Karpas-422 (cell line): ENCODE results near the gene TUNAR. TPM values are rescaled to one million over a fixed set of nuclear protein-coding genes. Genes with fewer than 3 reads are reported as not detected.

ENCODE experiments used
- DNase-seq: peaks from one replicate; pipeline ENCODE4 v3.0.0-alpha.2; 2015
- H2AFZ ChIP-seq: fragments of 200-600 bp; sonication (generic); 2 replicates; pipeline ENCODE4 v1.6.1; 2014; ENCODE audit warnings: antibody characterized with exemption, low read length, mixed read lengths
- H3K27ac ChIP-seq: fragments of 200-600 bp; sonication (generic); 2 replicates; pipeline ENCODE4 v1.5.1; 2014; ENCODE audit warnings: mild to moderate bottlenecking, low read length, moderate library complexity
- H3K27me3 ChIP-seq: fragments of 200-600 bp; sonication (generic); 2 replicates; pipeline ENCODE4 v1.6.1; 2014; ENCODE audit warnings: low read length, mixed read lengths
- H3K36me3 ChIP-seq: fragments of 200-600 bp; sonication (generic); 2 replicates; pipeline ENCODE4 v1.6.1; 2014; ENCODE audit warnings: low read length, mixed read lengths; ENCODE audit not compliant: insufficient read depth
- H3K4me1 ChIP-seq: fragments of 200-600 bp; sonication (generic); 2 replicates; pipeline ENCODE4 v1.6.1; 2014; ENCODE audit warnings: mild to moderate bottlenecking, low read length, mixed read lengths
- H3K4me2 ChIP-seq: fragments of 200-600 bp; sonication (generic); 2 replicates; pipeline ENCODE4 v1.6.1; 2014; ENCODE audit warnings: low read length, low read depth, mild to moderate bottlenecking; ENCODE audit not compliant: poor library complexity, severe bottlenecking
- H3K4me3 ChIP-seq: fragments of 200-600 bp; sonication (generic); 2 replicates; pipeline ENCODE4 v1.5.1; 2014; ENCODE audit warnings: mild to moderate bottlenecking, antibody characterized with exemption, low read length, mixed read lengths
- H3K79me2 ChIP-seq: fragments of 200-600 bp; sonication (generic); 2 replicates; pipeline ENCODE4 v1.6.1; 2014; ENCODE audit warnings: mild to moderate bottlenecking, low read length, mixed read lengths
- H3K9ac ChIP-seq: fragments of 200-600 bp; sonication (generic); 2 replicates; pipeline ENCODE4 v1.6.0; 2014; ENCODE audit warnings: low read length
- H3K9me2 ChIP-seq: fragments of 200-600 bp; sonication (generic), shearing (Covaris generic); replicated peaks from 2 replicates; pipeline ENCODE4 v1.6.0; 2014; ENCODE audit warnings: mild to moderate bottlenecking, low read length, moderate library complexity; ENCODE audit not compliant: insufficient read depth
- H3K9me3 ChIP-seq: fragments of 300-700, 200-600 bp; sonication (generic); 2 replicates; pipeline ENCODE4 v1.6.1; 2014; ENCODE audit warnings: low read length, mixed read lengths
- H4K20me1 ChIP-seq: fragments of 200-600 bp; sonication (generic); 2 replicates; pipeline ENCODE4 v1.6.1; 2014; ENCODE audit warnings: mild to moderate bottlenecking, antibody characterized with exemption, low read length, low read depth; ENCODE audit not compliant: insufficient read depth
- total RNA-seq: library from RNA; depleted of rRNA; stranded (reverse); fragments of >200 nt; shearing (Covaris generic); gene quantifications from 2 replicates; pipeline ENCODE4 v1.2.3, GENCODE V29; 2014; ENCODE audit warnings: low replicate concordance

Gene TUNAR
- total RNA-seq, 1 experiment from 2014 or later, result not detected

GRCh38 chr14:95857275-95857674, 19.4 kb upstream of the TUNAR start:
- H3K4me3 ChIP-seq, result no peak overlapping the region
- H3K79me2 ChIP-seq, result no peaks in the 10 kb centered on the region
- no peaks in the 10 kb centered on the region for H3K27me3 ChIP-seq
- H3K4me1 ChIP-seq, result no peaks in the 10 kb centered on the region
- no peaks in the 10 kb centered on the region for H3K36me3 ChIP-seq
- no peak overlapping the region for H3K4me2 ChIP-seq
- no peak overlapping the region for H3K9ac ChIP-seq
- H3K9me2 ChIP-seq, result no peaks in the 10 kb centered on the region
- no peak overlapping the region for H2AFZ ChIP-seq
- H3K27ac ChIP-seq, result no peak overlapping the region
- H4K20me1 ChIP-seq, result no peaks in the 10 kb centered on the region
- H3K9me3 ChIP-seq, result no peaks in the 10 kb centered on the region
- DNase-seq, result no peak

GRCh38 chr14:95858893-95859292, 17.7 kb upstream of the TUNAR start:
- Histone ChIP-seq H3K4me3 (no peak overlapping the region), H3K9ac (no peak overlapping the region), H4K20me1 (no peaks in the 10 kb centered on the region), H3K9me2 (no peaks in the 10 kb centered on the region), H3K27ac (no peak overlapping the region), H3K4me1 (no peaks in the 10 kb centered on the region), H3K4me2 (no peak overlapping the region), H3K79me2 (no peaks in the 10 kb centered on the region), H2AFZ (no peak overlapping the region), H3K36me3 (no peaks in the 10 kb centered on the region), H3K9me3 (no peaks in the 10 kb centered on the region), H3K27me3 (no peaks in the 10 kb centered on the region)
- no peak for DNase-seq

DNA sequence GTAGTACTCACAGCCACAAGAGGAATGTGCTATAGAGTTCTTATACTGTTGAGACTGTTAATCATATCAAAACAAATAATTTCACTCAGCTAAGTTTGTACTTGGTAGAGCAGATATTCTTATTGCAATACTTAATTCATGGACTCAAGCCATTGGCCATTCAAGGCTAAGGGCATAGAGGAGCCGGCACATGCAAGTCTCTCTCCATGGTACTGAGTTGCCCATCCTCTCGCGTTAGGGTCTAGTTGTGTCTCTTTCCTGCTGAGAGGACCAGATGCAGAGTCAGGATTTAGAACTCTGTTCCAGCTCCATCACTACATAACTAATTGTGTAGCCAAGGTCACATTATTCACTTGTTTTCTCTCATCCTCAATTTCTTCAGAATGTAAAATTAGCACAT, 14.4 kb upstream of the TUNAR start:
- no peak overlapping the region for H3K4me2 ChIP-seq
- H3K27me3 ChIP-seq, result no peaks in the 10 kb centered on the region
- no peaks in the 10 kb centered on the region for H3K79me2 ChIP-seq
- H4K20me1 ChIP-seq, result no peaks in the 10 kb centered on the region
- H3K9me3 ChIP-seq, result no peaks in the 10 kb centered on the region
- H3K9ac ChIP-seq, result no peak overlapping the region
- H2AFZ ChIP-seq, result no peak overlapping the region
- H3K36me3 ChIP-seq, result no peaks in the 10 kb centered on the region
- DNase-seq, result no peak
- no peak overlapping the region for H3K27ac ChIP-seq
- no peaks in the 10 kb centered on the region for H3K4me1 ChIP-seq
- no peak overlapping the region for H3K4me3 ChIP-seq
- no peaks in the 10 kb centered on the region for H3K9me2 ChIP-seq

DNA sequence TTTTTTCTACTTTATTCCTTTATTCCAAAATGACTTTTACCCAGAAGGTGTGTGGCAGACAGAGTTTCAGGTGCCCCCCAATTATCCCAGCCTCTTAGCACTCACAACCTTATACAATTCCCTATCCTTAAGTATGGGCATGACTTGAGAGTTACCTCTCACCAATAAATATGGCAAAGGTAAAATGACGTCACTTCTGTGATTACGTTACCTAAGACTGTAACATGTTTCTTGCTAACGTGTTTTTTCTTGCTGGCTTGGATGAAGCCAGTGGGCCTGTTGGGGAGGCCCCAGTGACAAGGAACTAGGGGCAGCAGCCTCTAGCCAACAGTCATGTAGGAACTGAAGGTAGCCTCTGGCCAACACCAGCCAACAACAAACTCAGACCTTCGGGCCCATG, 13.3 kb upstream of the TUNAR start:
- no peaks in the 10 kb centered on the region for H3K27me3 ChIP-seq
- H2AFZ ChIP-seq, result no peak overlapping the region
- H3K9me3 ChIP-seq, result no peaks in the 10 kb centered on the region
- no peaks in the 10 kb centered on the region for H3K79me2 ChIP-seq
- H3K36me3 ChIP-seq, result no peaks in the 10 kb centered on the region
- H3K4me1 ChIP-seq, result no peaks in the 10 kb centered on the region
- no peak for DNase-seq
- H3K9ac ChIP-seq, result no peak overlapping the region
- H3K9me2 ChIP-seq, result no peaks in the 10 kb centered on the region
- no peak overlapping the region for H3K4me2 ChIP-seq
- no peaks in the 10 kb centered on the region for H4K20me1 ChIP-seq
- H3K27ac ChIP-seq, result no peak overlapping the region
- H3K4me3 ChIP-seq, result no peak overlapping the region

- H3K27ac ChIP-seq, result no peak overlapping the region
- H3K27me3 ChIP-seq, result no peaks in the 10 kb centered on the region
- DNase-seq, result no peak
- H3K4me3 ChIP-seq, result no peak overlapping the region
- no peak overlapping the region for H2AFZ ChIP-seq
- H3K9ac ChIP-seq, result no peak overlapping the region
- H3K79me2 ChIP-seq, result no peaks in the 10 kb centered on the region
- H3K4me2 ChIP-seq, result no peak overlapping the region
- no peaks in the 10 kb centered on the region for H3K4me1 ChIP-seq
- H4K20me1 ChIP-seq, result no peaks in the 10 kb centered on the region
- H3K9me2 ChIP-seq, result no peaks in the 10 kb centered on the region
- H3K9me3 ChIP-seq, result no peaks in the 10 kb centered on the region
- H3K36me3 ChIP-seq, result no peaks in the 10 kb centered on the region
Measured at GRCh38 chr14:95869776-95870175, 6.9 kb upstream of the TUNAR start.

- no peaks in the 10 kb centered on the region for H3K27me3 ChIP-seq
- no peak for DNase-seq
Measured at GRCh38 chr14:95870772-95871171, 5.9 kb upstream of the TUNAR start.

GRCh38 chr14:95871531-95871930, 5.1 kb upstream of the TUNAR start:
- H3K4me2 ChIP-seq, result no peak overlapping the region
- no peaks in the 10 kb centered on the region for H3K36me3 ChIP-seq
- H3K27ac ChIP-seq, result no peak overlapping the region
- no peak overlapping the region for H3K4me3 ChIP-seq
- no peaks in the 10 kb centered on the region for H3K9me2 ChIP-seq
- no peaks in the 10 kb centered on the region for H3K9me3 ChIP-seq
- H3K27me3 ChIP-seq, result no peaks in the 10 kb centered on the region
- no peaks in the 10 kb centered on the region for H3K4me1 ChIP-seq
- no peak overlapping the region for H3K9ac ChIP-seq
- no peak overlapping the region for H2AFZ ChIP-seq
- no peak for DNase-seq
- H4K20me1 ChIP-seq, result no peaks in the 10 kb centered on the region
- H3K79me2 ChIP-seq, result no peaks in the 10 kb centered on the region

More at GRCh38 chr14:95870772-95871171, 5.9 kb upstream of the TUNAR start:
- H3K4me1 ChIP-seq, result no peaks in the 10 kb centered on the region
- H4K20me1 ChIP-seq, result no peaks in the 10 kb centered on the region
- H3K79me2 ChIP-seq, result no peaks in the 10 kb centered on the region
- no peaks in the 10 kb centered on the region for H3K9me2 ChIP-seq
- no peak overlapping the region for H3K4me2 ChIP-seq
- H3K36me3 ChIP-seq, result no peaks in the 10 kb centered on the region
- no peak overlapping the region for H3K9ac ChIP-seq
- no peak overlapping the region for H3K27ac ChIP-seq
- no peak overlapping the region for H3K4me3 ChIP-seq
- H2AFZ ChIP-seq, result no peak overlapping the region
- no peaks in the 10 kb centered on the region for H3K9me3 ChIP-seq

- H3K9ac ChIP-seq, result no peak overlapping the region
- no peaks in the 10 kb centered on the region for H3K27me3 ChIP-seq
- no peak overlapping the region for H3K27ac ChIP-seq
- no peaks in the 10 kb centered on the region for H3K36me3 ChIP-seq
- H3K9me2 ChIP-seq, result no peaks in the 10 kb centered on the region
- H2AFZ ChIP-seq, result no peak overlapping the region
- no peak for DNase-seq
- no peaks in the 10 kb centered on the region for H3K79me2 ChIP-seq
- no peaks in the 10 kb centered on the region for H3K9me3 ChIP-seq
- no peaks in the 10 kb centered on the region for H4K20me1 ChIP-seq
- H3K4me1 ChIP-seq, result no peaks in the 10 kb centered on the region
- no peak overlapping the region for H3K4me2 ChIP-seq
- no peak overlapping the region for H3K4me3 ChIP-seq
Measured at GRCh38 chr14:95872777-95873176, 3.9 kb upstream of the TUNAR start.
